ENCODE data around the gene NKTR.

- TF ChIP-seq CTCF (conservative IDR thresholded peaks at IDR 0.05; ENCODE audit: low read depth in 2 of 2) (no peak), EZH2 (IDR thresholded peaks at IDR 0.05; ENCODE audit: low read depth, unreplicated experiment) (no peak), JUNB (IDR thresholded peaks at IDR 0.05; ENCODE audit: unreplicated experiment) (no peak), REST (IDR thresholded peaks at IDR 0.05; ENCODE audit: unreplicated experiment) (no peak), ZNF462 (CRISPR knock-in tag; IDR thresholded peaks at IDR 0.05) (no peak), POLR2AphosphoS5 (IDR thresholded peaks at IDR 0.05; ENCODE audit: low read depth) (no peak), CREB1 (CRISPR knock-in tag; IDR thresholded peaks at IDR 0.05; ENCODE audit: low read depth) (no peak), ETS1 (IDR thresholded peaks at IDR 0.05) (no peak), EZH2phosphoT487 (IDR thresholded peaks at IDR 0.05; ENCODE audit: unreplicated experiment) (no peak)
Measured at GRCh38 chr3:42612928-42613327, 12.4 kb downstream of the NKTR start.

All from GM23338 (cell line).